NT2/D1 (cell line): ENCODE data around the gene DAB2IP.

ENCODE experiments used
- SUZ12 ChIP-seq: IDR thresholded peaks from 2 replicates; pipeline ENCODE4 v1.6.1; 2011; ENCODE audit not compliant: insufficient read length, insufficient read depth; ENCODE audit errors: extremely low read depth
- YY1 ChIP-seq: IDR thresholded peaks from 2 replicates; pipeline ENCODE4 v1.6.1; 2011; ENCODE audit not compliant: insufficient read length, insufficient read depth
- ZNF274 ChIP-seq: IDR thresholded peaks from 2 replicates; pipeline ENCODE4 v1.6.1; 2011; ENCODE audit warnings: mild to moderate bottlenecking, low read depth, low read length

DNA sequence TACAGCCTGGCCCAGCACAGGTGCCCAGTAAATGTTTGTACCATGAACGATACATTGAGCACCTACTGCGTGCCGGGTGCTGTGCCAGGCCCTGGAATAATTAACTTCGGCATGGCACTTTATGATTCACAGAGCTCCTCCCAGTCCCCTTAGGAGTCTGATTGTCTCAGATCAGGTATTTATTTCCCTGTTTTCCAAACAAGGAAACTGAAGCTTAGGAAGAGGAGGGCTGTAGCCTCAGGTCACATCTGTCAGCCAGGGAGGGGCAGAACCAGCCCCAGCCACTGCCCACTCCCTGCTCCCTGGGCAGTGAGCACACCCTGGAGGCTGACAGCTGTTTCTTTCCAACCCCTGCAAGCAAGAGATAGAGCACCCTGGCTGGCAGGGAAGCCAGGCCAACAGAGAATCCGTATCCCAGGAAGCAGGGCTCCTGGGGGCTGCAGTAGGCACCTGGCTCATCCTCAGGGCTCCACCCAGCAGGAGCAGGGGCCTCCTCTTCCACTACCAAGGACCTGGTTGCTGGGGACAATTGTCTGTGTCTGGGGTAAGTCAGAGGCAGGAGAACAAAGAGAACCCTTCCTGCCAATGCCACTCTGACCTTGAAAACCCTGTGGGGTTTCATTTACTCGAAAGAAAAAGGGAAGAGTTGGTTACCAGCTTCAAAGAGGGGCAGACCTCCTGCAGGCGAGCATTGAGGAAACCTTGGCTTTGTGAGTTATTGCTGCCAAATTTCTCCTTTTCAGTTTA is 69.0 kb downstream of the DAB2IP start:
- TF ChIP-seq ZNF274 (no peak), YY1 (no peak), SUZ12 (no peak)
